Esophagus (tissue), 2 donors: ENCODE data around the gene CD200. TPM values are rescaled to one million over a fixed set of nuclear protein-coding genes. Genes with fewer than 3 reads are reported as not detected.

ENCODE experiments used
- H3K27ac ChIP-seq, 2 donors: one replicate each; pipeline ENCODE4 v1.5.1; 2013; ENCODE audit warnings: low read depth in 2 of 2, mild to moderate bottlenecking in 2 of 2, inconsistent platforms in 1 of 2, low read length in 1 of 2, moderate library complexity in 1 of 2
- H3K27me3 ChIP-seq, 2 donors: one replicate each; pipeline ENCODE4 v1.6.1; 2013; ENCODE audit warnings: low read length in 2 of 2, control low read depth in 1 of 2, mild to moderate bottlenecking in 1 of 2; ENCODE audit not compliant: insufficient read depth in 2 of 2, control insufficient read depth in 1 of 2
- H3K36me3 ChIP-seq, 2 donors: one replicate each; pipeline ENCODE4 v1.6.1; 2013; ENCODE audit warnings: low read length in 1 of 2; ENCODE audit not compliant: control insufficient read depth in 2 of 2, insufficient read depth in 2 of 2
- H3K4me1 ChIP-seq, 2 donors: one replicate each; pipeline ENCODE4 v1.6.1; 2013; ENCODE audit warnings: low read length in 1 of 2; ENCODE audit not compliant: control insufficient read depth in 2 of 2, insufficient read depth in 2 of 2
- H3K4me3 ChIP-seq, 2 donors: one replicate each; pipeline ENCODE4 v1.5.1; 2013; ENCODE audit warnings: low read length in 2 of 2, mild to moderate bottlenecking in 2 of 2, low read depth in 1 of 2, moderate library complexity in 1 of 2
- H3K9me3 ChIP-seq, 2 donors: one replicate each; pipeline ENCODE4 v1.6.1; 2013; ENCODE audit warnings: mild to moderate bottlenecking in 2 of 2, low read depth in 1 of 2, low read length in 1 of 2, moderate library complexity in 1 of 2; ENCODE audit not compliant: control insufficient read depth in 2 of 2, insufficient read depth in 1 of 2
- WGBS, 2 donors: extraction: QIAGEN DNeasy Blood & Tissue Kit; methylation state at CpG; one replicate each; pipeline ENCODE4 v1.1.7; 2013; 5-methylcytosine and 5-hydroxymethylcytosine counted together
- polyA plus RNA-seq, 2 donors: library from polyadenylated mRNA; stranded (reverse); fragments of 200-250 nt; gene quantifications; one replicate each; pipeline ENCODE4 v1.2.3, GENCODE V29; 2013
- donor health status: healthy with polysubstance abuse.
- donor health status: Bipolar disorder and iron deficiency.

CD200 gene, protein sequence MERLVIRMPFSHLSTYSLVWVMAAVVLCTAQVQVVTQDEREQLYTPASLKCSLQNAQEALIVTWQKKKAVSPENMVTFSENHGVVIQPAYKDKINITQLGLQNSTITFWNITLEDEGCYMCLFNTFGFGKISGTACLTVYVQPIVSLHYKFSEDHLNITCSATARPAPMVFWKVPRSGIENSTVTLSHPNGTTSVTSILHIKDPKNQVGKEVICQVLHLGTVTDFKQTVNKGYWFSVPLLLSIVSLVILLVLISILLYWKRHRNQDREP
- 1 to 10 TPM in 1 of 2 donors, under 1 TPM in 1; 0.90 to 3.0 TPM for polyA plus RNA-seq

DNA sequence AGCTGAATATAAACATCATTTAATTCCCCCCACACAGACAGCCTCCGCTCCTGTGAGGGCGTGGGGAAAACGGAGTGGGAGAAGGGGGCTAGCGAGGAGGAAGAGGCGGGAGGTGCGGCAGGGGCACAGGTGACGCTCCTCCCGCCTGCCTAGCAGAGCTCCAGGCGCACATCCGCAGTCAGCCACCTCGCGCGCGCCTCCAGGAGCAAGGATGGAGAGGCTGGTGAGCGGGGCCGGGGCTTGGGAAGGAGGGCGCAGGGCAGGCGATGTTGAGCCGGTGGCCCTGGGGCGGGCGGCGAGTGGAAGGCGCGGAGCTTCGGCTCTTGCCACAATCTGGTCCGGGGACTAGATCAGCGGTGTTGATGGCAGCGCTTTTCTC is at the start of gene CD200:
Gene CD200 (plus strand): TSS at position 155 of the 379 bp plus-strand sequence. CDS start 57 bp downstream, at position 212.
- Histone ChIP-seq H3K36me3 (no peaks in the 10 kb centered on the region), H3K9me3 (no peaks in the 10 kb centered on the region), H3K4me1 (peaks cover 0 to 3% of the 10 kb centered on the region in 2 donors), H3K27me3 (no peaks in the 10 kb centered on the region), H3K4me3 (peak within 1 kb of the TSS; percentile 53 to 56), H3K27ac (peak within 1 kb of the TSS; percentile 77 to 82)
- 0 to 1% methylated on average over 28 of the region's 28 CpGs for WGBS, 2 donors

DNA sequence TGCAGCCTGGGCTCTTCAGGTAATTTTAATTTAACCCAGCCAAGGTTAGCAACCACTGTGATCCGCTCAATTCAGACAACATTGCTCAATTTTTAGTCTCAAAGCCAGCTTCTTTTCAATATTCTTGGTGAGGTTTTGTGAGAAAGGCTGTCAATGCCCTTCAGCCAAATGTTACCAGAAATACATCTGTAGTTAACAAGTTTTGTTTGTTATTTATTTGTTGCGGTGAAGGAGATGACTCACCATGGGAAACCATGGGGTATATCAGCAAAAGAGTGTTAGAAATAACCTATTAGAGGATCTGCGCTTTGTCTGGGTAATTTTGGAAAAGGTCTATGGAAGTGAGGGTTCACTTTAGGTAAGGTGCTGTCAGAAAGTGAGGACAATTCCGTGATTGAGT is 43.9 kb upstream of the CD200 start:
- WGBS, 2 donors, result 90 to 92% methylated on average over 4 of the region's 4 CpGs
- Histone ChIP-seq H3K27me3 (no peaks in the 10 kb centered on the region), H3K4me1 (no peaks in the 10 kb centered on the region), H3K4me3 (no peak overlapping the region), H3K36me3 (no peaks in the 10 kb centered on the region), H3K9me3 (no peaks in the 10 kb centered on the region), H3K27ac (no peak overlapping the region)

DNA sequence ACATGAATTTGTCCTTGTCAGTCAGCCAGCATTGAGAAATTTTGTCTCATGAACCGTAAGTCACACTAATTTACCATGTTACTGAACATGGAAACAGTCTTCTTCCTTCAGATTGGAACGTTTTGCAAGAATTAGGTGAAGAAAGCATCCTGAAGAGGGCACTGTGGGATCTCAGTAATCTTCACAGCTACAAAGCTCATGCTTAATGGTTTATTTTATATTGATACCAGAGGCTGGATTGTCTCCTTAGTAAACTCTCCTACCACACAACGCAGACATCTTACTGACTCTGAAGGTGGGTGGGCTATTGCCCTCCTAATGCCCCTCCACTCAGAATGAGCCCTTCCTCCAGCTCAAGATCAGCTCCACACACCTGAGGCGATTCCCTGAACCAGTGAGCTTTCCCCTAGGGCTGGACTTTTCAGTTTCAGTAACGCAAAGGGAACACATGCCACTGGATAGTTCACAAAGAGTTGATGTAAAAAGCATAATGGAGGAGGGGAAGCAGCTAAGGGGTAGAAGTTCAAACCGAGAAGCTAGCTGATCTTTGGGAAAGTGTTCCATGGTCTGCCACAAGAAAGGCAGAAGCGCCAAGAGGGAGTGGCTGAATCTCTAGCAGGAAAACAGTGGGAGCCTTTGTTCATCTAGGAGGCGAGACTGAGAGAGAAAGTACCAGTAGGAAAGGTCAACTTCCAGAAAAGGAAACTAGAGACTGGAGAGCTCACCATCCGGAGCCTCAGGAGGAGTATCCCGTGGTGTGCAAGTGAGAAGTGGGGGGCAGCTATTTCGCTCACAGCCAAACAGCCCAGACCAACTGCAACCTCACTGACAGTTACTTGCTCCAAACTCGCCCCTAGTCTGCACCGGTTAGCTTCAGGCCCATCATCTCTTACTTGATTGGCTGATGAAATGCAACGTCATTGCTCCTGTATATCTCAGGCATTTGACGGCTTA is 39.3 kb upstream of the CD200 start, which contains the start of gene SLC9C1:
Gene SLC9C1 (minus strand): TSS at position 849 of the 954 bp plus-strand sequence. CDS start 7,425 bp downstream, outside the sequence.
- Histone ChIP-seq H3K27ac (peak within 1 kb of the TSS; percentile 54 to 55), H3K27me3 (no peaks in the 10 kb centered on the region), H3K36me3 (no peaks in the 10 kb centered on the region), H3K4me1 (no peaks in the 10 kb centered on the region), H3K9me3 (no peaks in the 10 kb centered on the region), H3K4me3 (peak within 1 kb of the TSS; percentile 9 to 39)
- 31 to 32% methylated on average over 15 of the region's 15 CpGs for whole genome bisulfite sequencing, 2 donors

DNA sequence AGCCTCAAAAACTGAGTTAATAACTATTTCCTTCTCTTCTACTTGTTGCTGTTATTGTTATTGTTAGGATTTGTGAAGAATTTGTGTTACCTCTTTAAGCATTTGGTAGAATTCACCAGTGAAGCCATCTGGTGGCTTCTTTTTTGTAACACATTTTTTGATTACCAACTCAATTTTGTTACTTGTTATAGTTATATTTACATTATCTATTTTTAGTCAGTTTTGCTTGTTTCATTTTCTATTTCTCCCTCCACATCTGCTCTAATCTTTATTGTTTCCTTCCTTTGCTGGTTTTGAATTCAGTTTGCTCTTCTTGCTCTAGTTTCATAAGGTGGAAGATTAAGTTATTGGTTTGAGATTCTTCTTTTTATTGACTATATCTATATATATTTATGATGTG is 35.2 kb upstream of the CD200 start:
- Histone ChIP-seq H3K27ac (no peak overlapping the region), H3K4me3 (no peak overlapping the region)

DNA sequence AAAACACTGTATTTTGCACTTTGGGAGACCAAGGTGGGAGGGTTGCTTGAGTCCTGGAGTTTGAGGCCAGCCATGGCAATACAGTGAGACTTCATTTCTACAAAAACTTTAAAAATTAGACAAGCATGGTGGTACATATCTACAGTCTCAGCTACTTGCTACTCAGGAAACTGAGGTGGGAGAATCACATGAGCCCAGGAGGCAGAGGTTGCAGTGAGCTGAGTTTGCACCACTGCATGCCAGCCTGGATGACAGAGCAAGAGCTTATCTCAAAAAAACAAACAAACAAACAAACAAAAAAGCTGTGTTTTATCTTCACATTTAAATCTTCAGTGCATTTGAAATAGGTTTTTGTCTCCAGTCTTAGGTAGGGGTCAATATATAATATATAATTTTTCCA is 34.2 kb upstream of the CD200 start:
- Histone ChIP-seq H3K36me3 (no peaks in the 10 kb centered on the region), H3K27me3 (no peaks in the 10 kb centered on the region), H3K4me3 (no peak overlapping the region), H3K27ac (no peak overlapping the region), H3K9me3 (peaks cover 0 to 6% of the 10 kb centered on the region in 2 donors), H3K4me1 (no peaks in the 10 kb centered on the region)

More for the DNA sequence above, 35.2 kb upstream of the CD200 start:
- Histone ChIP-seq H3K4me1 (no peaks in the 10 kb centered on the region), H3K27me3 (no peaks in the 10 kb centered on the region), H3K36me3 (no peaks in the 10 kb centered on the region), H3K9me3 (peaks cover 0 to 6% of the 10 kb centered on the region in 2 donors)

DNA sequence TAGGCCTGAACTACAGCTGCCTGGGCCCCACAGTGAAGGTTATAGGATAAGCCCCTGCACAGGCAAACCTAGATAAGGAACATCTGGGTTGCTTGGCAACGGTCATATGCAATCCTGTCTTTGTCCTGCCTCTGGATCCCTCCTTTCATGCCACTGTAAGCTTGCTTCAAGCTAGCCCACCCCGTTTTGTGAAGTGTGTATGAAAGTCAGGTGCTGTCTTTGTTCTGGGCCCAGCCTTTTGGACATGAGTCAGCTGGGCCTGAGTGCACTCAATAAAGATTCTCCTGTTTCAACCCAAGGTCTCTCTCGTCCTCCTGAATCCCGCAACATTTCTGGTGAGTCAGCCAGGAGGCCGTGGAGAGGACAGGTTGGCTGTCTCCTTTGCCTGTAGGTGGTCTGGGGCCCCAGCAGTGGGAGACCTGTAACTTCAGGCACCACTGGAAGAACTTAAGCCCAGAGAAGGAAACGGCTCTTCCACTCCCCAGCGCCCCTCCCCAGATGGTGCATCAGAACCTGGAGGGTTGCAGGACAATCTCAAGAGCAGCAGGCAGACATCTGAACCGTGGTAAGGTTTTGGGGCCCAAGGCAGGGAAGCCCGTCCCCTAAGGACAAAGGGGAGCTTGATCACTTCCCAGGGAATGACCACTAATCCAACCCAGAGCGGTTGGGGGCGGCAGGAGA is 30.7 kb upstream of the CD200 start:
- WGBS, 2 donors, result 87 to 88% methylated on average over 11 of the region's 11 CpGs
- no peak overlapping the region for H3K27ac ChIP-seq

DNA sequence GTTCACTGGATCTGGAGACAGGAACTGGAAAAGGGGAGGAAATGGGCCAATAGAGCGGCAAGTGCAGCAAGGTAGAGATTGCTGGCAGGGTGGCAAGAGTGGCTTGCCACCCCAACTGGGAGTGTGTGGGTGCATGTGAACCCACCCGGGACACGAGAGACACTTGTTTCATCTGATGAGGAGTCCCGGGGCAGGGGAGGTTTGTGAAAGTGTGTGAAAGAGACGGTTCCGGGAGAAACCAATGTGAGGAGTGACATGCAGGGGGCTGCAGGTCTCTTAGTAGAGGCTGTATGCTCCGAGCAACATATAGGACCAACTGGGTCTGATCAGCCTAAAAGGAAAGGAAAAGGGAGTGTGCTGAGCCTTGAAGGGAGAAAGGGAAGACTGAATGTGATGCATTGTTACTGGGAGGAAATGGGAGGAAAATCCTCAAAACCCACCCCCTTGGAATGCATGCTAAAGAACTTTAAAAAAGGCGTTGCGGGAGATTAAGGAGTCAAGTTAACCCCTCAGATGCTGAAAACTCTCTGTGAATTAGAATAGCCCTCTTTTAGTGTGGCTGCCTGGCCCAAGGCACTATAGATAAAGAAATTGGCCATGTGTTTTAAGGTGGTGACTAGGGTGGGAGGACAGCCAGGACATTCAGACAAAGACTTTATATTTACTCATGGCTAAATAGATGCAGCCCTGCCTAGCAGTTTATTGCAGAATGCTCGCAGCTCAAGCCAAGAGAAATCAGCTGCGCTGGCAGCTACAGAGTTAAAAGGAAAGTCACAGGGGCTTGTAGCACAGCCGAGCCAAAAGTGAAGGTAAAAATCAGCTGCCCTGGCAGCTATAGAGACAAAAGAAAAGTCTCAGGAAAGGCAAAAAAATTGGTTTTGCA is 29.8 kb upstream of the CD200 start:
- Histone ChIP-seq H3K27ac (no peak overlapping the region), H3K9me3 (peaks cover 0 to 6% of the 10 kb centered on the region in 2 donors), H3K4me1 (no peaks in the 10 kb centered on the region), H3K36me3 (no peaks in the 10 kb centered on the region), H3K4me3 (peak overlapping the region; percentile 30 to 52), H3K27me3 (no peaks in the 10 kb centered on the region)
- 39 to 40% methylated on average over 12 of the region's 12 CpGs for WGBS, 2 donors

More for the DNA sequence above, 30.7 kb upstream of the CD200 start:
- Histone ChIP-seq H3K4me3 (no peak overlapping the region), H3K36me3 (no peaks in the 10 kb centered on the region), H3K9me3 (peaks cover 0 to 6% of the 10 kb centered on the region in 2 donors), H3K27me3 (no peaks in the 10 kb centered on the region), H3K4me1 (no peaks in the 10 kb centered on the region)

DNA sequence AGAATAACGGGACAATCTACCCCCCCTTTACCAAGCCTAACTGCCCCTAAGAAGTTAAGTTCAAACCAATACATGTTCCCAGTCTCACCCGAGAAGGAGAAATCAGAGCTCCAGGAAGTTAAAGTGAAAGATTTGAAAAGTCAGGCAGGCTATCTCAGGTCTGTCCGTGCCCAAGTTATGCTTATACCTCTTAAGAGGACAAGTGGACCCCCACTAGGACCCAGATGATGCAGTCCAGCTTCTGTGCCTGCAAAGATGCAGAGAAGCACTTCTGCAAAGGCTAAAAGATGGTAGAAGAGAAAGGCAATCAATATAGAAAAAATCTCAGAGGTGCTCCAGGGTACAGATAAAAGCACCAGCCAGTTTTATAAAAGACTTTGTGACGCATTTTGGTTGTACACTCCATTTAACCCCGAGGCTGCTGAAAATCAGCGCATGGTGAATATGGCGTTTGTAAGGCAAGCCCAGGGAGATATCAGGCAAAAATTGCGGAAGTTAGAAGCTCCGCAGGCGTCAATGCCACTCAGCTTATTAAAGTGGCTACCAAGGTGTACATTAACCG is 29.1 kb upstream of the CD200 start:
- Histone ChIP-seq H3K27me3 (no peaks in the 10 kb centered on the region), H3K9me3 (peaks cover 0 to 6% of the 10 kb centered on the region in 2 donors), H3K36me3 (no peaks in the 10 kb centered on the region), H3K4me3 (peak overlapping the region; percentile 30 to 52), H3K4me1 (no peaks in the 10 kb centered on the region), H3K27ac (no peak overlapping the region)
- 10 to 14% methylated on average over 11 of the region's 11 CpGs for WGBS, 2 donors
